Hepatocyte (in vitro differentiated cells): ENCODE data around the gene EVI2B.

Experiments used
- CTCF ChIP-seq: fragments of 200-600 bp; sonication (generic); IDR thresholded peaks from 2 replicates; pipeline ENCODE4 v1.5.1; 2016; ENCODE audit warnings: antibody characterized with exemption, mild to moderate bottlenecking; ENCODE audit not compliant: poor library complexity
- EZH2 ChIP-seq: fragments of 200-600 bp; sonication (generic); IDR thresholded peaks from 2 replicates; pipeline ENCODE4 v1.6.1; 2016; ENCODE audit warnings: antibody characterized with exemption, mild to moderate bottlenecking, borderline replicate concordance
- EZH2phosphoT487 ChIP-seq: fragments of 200-600 bp; sonication (generic); IDR thresholded peaks from one replicate; pipeline ENCODE4 v1.6.1; 2018; ENCODE audit warnings: antibody characterized with exemption, mild to moderate bottlenecking, low read depth, moderate library complexity; ENCODE audit not compliant: unreplicated experiment, severe bottlenecking

GRCh38 chr17:31311526-31311925 is 2.3 kb downstream of the EVI2B start:
- TF ChIP-seq CTCF, result no peak
- no peak for TF ChIP-seq EZH2
- no peak for TF ChIP-seq EZH2phosphoT487
